ENCODE results near the gene ACTG1. TPM values are rescaled to one million over a fixed set of nuclear protein-coding genes. Genes with fewer than 3 reads are reported as not detected.

ACTG1 gene
- total RNA-seq, 1 experiment from 2014 or later: 2,634 TPM

GRCh38 chr17:81488276-81488860, 24.2 kb downstream of the ACTG1 start:
- Histone ChIP-seq H3K4me3 (ENCODE audit: low read length) (no peak overlapping the region), H3K9me2 (replicated peaks; ENCODE audit: insufficient read depth, low read length) (no peaks in the 10 kb centered on the region), H4K20me1 (ENCODE audit: insufficient read depth, low read depth, low read length) (no peaks in the 10 kb centered on the region), H3K9me3 (ENCODE audit: low read length) (no peaks in the 10 kb centered on the region), H2AFZ (ENCODE audit: low read length) (no peak overlapping the region), H3K36me3 (ENCODE audit: insufficient read depth, low read length) (no peaks in the 10 kb centered on the region), H3K27ac (ENCODE audit: low read length) (no peak overlapping the region), H3K27me3 (ENCODE audit: low read length) (no peaks in the 10 kb centered on the region), H3K4me1 (ENCODE audit: low read length) (peaks cover 9% of the 10 kb centered on the region), H3K4me2 (ENCODE audit: low read depth, low read length, poor library complexity, severe bottlenecking) (no peak overlapping the region), H3K9ac (ENCODE audit: low read length) (no peak overlapping the region), H3K79me2 (ENCODE audit: low read length) (no peaks in the 10 kb centered on the region)
- no peak for DNase-seq

GRCh38 chr17:81487487-81488275, 24.9 kb downstream of the ACTG1 start:
- no peaks in the 10 kb centered on the region for H4K20me1 ChIP-seq (ENCODE audit: insufficient read depth, low read depth, low read length)
- no peak for DNase-seq
- H3K9me3 ChIP-seq (ENCODE audit: low read length): no peaks in the 10 kb centered on the region
- H3K27ac ChIP-seq (ENCODE audit: low read length): no peak overlapping the region
- no peaks in the 10 kb centered on the region for H3K27me3 ChIP-seq (ENCODE audit: low read length)
- H3K79me2 ChIP-seq (ENCODE audit: low read length): no peaks in the 10 kb centered on the region
- no peak overlapping the region for H3K9ac ChIP-seq (ENCODE audit: low read length)
- H3K4me1 ChIP-seq (ENCODE audit: low read length): peaks cover 9% of the 10 kb centered on the region
- no peak overlapping the region for H3K4me3 ChIP-seq (ENCODE audit: low read length)
- H3K9me2 ChIP-seq (replicated peaks; ENCODE audit: insufficient read depth, low read length): no peaks in the 10 kb centered on the region
- no peaks in the 10 kb centered on the region for H3K36me3 ChIP-seq (ENCODE audit: insufficient read depth, low read length)
- H3K4me2 ChIP-seq (ENCODE audit: low read depth, low read length, poor library complexity, severe bottlenecking): no peak overlapping the region
- H2AFZ ChIP-seq (ENCODE audit: low read length): no peak overlapping the region

GRCh38 chr17:81487089-81487486, 25.5 kb downstream of the ACTG1 start:
- H3K4me3 ChIP-seq (ENCODE audit: low read length): no peak overlapping the region
- no peak for DNase-seq
- no peaks in the 10 kb centered on the region for H3K9me3 ChIP-seq (ENCODE audit: low read length)
- H3K9me2 ChIP-seq (replicated peaks; ENCODE audit: insufficient read depth, low read length): no peaks in the 10 kb centered on the region
- H3K4me1 ChIP-seq (ENCODE audit: low read length): peaks cover 9% of the 10 kb centered on the region
- H3K36me3 ChIP-seq (ENCODE audit: insufficient read depth, low read length): no peaks in the 10 kb centered on the region
- H3K27ac ChIP-seq (ENCODE audit: low read length): no peak overlapping the region
- H3K9ac ChIP-seq (ENCODE audit: low read length): no peak overlapping the region
- H3K4me2 ChIP-seq (ENCODE audit: low read depth, low read length, poor library complexity, severe bottlenecking): no peak overlapping the region
- no peaks in the 10 kb centered on the region for H3K79me2 ChIP-seq (ENCODE audit: low read length)
- H3K27me3 ChIP-seq (ENCODE audit: low read length): no peaks in the 10 kb centered on the region
- no peak overlapping the region for H2AFZ ChIP-seq (ENCODE audit: low read length)
- H4K20me1 ChIP-seq (ENCODE audit: insufficient read depth, low read depth, low read length): no peaks in the 10 kb centered on the region

GRCh38 chr17:81486199-81486810, 26.3 kb downstream of the ACTG1 start:
- Histone ChIP-seq H3K27ac (ENCODE audit: low read length) (no peak overlapping the region), H4K20me1 (ENCODE audit: insufficient read depth, low read depth, low read length) (no peaks in the 10 kb centered on the region), H3K79me2 (ENCODE audit: low read length) (no peaks in the 10 kb centered on the region), H3K9me3 (ENCODE audit: low read length) (no peaks in the 10 kb centered on the region), H3K4me2 (ENCODE audit: low read depth, low read length, poor library complexity, severe bottlenecking) (no peak overlapping the region), H3K9ac (ENCODE audit: low read length) (no peak overlapping the region), H3K4me1 (ENCODE audit: low read length) (peaks cover 9% of the 10 kb centered on the region), H3K4me3 (ENCODE audit: low read length) (no peak overlapping the region), H2AFZ (ENCODE audit: low read length) (no peak overlapping the region), H3K9me2 (replicated peaks; ENCODE audit: insufficient read depth, low read length) (no peaks in the 10 kb centered on the region), H3K27me3 (ENCODE audit: low read length) (no peaks in the 10 kb centered on the region), H3K36me3 (ENCODE audit: insufficient read depth, low read length) (no peaks in the 10 kb centered on the region)
- DNase-seq: no peak

GRCh38 chr17:81484195-81484979, 28.2 kb downstream of the ACTG1 start:
- DNase-seq: peak; percentile 94
- Histone ChIP-seq H3K27ac (ENCODE audit: low read length) (no peak overlapping the region), H3K4me3 (ENCODE audit: low read length) (peak overlapping the region; percentile 51), H3K36me3 (ENCODE audit: insufficient read depth, low read length) (no peaks in the 10 kb centered on the region), H3K79me2 (ENCODE audit: low read length) (no peaks in the 10 kb centered on the region), H2AFZ (ENCODE audit: low read length) (peak overlapping the region; percentile 79), H3K4me2 (ENCODE audit: low read depth, low read length, poor library complexity, severe bottlenecking) (peak overlapping the region; percentile 69), H4K20me1 (ENCODE audit: insufficient read depth, low read depth, low read length) (no peaks in the 10 kb centered on the region), H3K27me3 (ENCODE audit: low read length) (no peaks in the 10 kb centered on the region), H3K4me1 (ENCODE audit: low read length) (peaks cover 9% of the 10 kb centered on the region), H3K9me2 (replicated peaks; ENCODE audit: insufficient read depth, low read length) (no peaks in the 10 kb centered on the region), H3K9me3 (ENCODE audit: low read length) (no peaks in the 10 kb centered on the region), H3K9ac (ENCODE audit: low read length) (peak overlapping the region; percentile 63)

- H3K36me3 ChIP-seq (ENCODE audit: insufficient read depth, low read length): no peaks in the 10 kb centered on the region
- no peaks in the 10 kb centered on the region for H3K9me3 ChIP-seq (ENCODE audit: low read length)
- peaks cover 9% of the 10 kb centered on the region for H3K4me1 ChIP-seq (ENCODE audit: low read length)
- H2AFZ ChIP-seq (ENCODE audit: low read length): no peak overlapping the region
- H3K27me3 ChIP-seq (ENCODE audit: low read length): no peaks in the 10 kb centered on the region
- H4K20me1 ChIP-seq (ENCODE audit: insufficient read depth, low read depth, low read length): no peaks in the 10 kb centered on the region
- no peaks in the 10 kb centered on the region for H3K79me2 ChIP-seq (ENCODE audit: low read length)
- H3K9ac ChIP-seq (ENCODE audit: low read length): no peak overlapping the region
- no peaks in the 10 kb centered on the region for H3K9me2 ChIP-seq (replicated peaks; ENCODE audit: insufficient read depth, low read length)
- no peak for DNase-seq
- H3K4me3 ChIP-seq (ENCODE audit: low read length): no peak overlapping the region
- peak overlapping the region; percentile 69 for H3K4me2 ChIP-seq (ENCODE audit: low read depth, low read length, poor library complexity, severe bottlenecking)
- H3K27ac ChIP-seq (ENCODE audit: low read length): no peak overlapping the region
Observed at GRCh38 chr17:81483862-81484194, 28.8 kb downstream of the ACTG1 start.

- H3K36me3 ChIP-seq (ENCODE audit: insufficient read depth, low read length): no peaks in the 10 kb centered on the region
- no peak for DNase-seq
- no peaks in the 10 kb centered on the region for H3K9me3 ChIP-seq (ENCODE audit: low read length)
- no peak overlapping the region for H2AFZ ChIP-seq (ENCODE audit: low read length)
- no peak overlapping the region for H3K27ac ChIP-seq (ENCODE audit: low read length)
- H3K27me3 ChIP-seq (ENCODE audit: low read length): no peaks in the 10 kb centered on the region
- no peaks in the 10 kb centered on the region for H4K20me1 ChIP-seq (ENCODE audit: insufficient read depth, low read depth, low read length)
- H3K4me2 ChIP-seq (ENCODE audit: low read depth, low read length, poor library complexity, severe bottlenecking): no peak overlapping the region
- no peaks in the 10 kb centered on the region for H3K79me2 ChIP-seq (ENCODE audit: low read length)
- no peak overlapping the region for H3K4me3 ChIP-seq (ENCODE audit: low read length)
- no peaks in the 10 kb centered on the region for H3K9me2 ChIP-seq (replicated peaks; ENCODE audit: insufficient read depth, low read length)
- H3K9ac ChIP-seq (ENCODE audit: low read length): no peak overlapping the region
- peaks cover 9% of the 10 kb centered on the region for H3K4me1 ChIP-seq (ENCODE audit: low read length)
Observed at GRCh38 chr17:81483085-81483861, 29.3 kb downstream of the ACTG1 start.
